Activated naive CD8-positive, alpha-beta T cell (primary cell): Measurements from ENCODE around the gene NCOA3.
"Not testable (repeated sequence)": the region's sequence is repeated elsewhere in the genome, so short reads cannot be mapped to it uniquely, and the experiment has no call there.

ENCODE experiments used
- H3K27ac Mint-ChIP-seq: one replicate; pipeline ENCODE4 v1.8.0; 2021; ENCODE audit warnings: mixed read lengths
- H3K27me3 Mint-ChIP-seq: one replicate; pipeline ENCODE4 v1.8.0; 2021; ENCODE audit warnings: mixed read lengths
- H3K36me3 Mint-ChIP-seq: one replicate; pipeline ENCODE4 v1.8.0; 2021; ENCODE audit warnings: mixed read lengths
- H3K4me1 Mint-ChIP-seq: one replicate; pipeline ENCODE4 v1.8.0; 2021; ENCODE audit warnings: low read depth, mixed read lengths
- H3K4me3 Mint-ChIP-seq: one replicate; pipeline ENCODE4 v1.8.0; 2021; ENCODE audit warnings: mild to moderate bottlenecking, mixed read lengths
- H3K9me3 Mint-ChIP-seq: one replicate; pipeline ENCODE4 v1.8.0; 2021; ENCODE audit warnings: low read depth, mixed read lengths

The NCOA3 gene

DNA sequence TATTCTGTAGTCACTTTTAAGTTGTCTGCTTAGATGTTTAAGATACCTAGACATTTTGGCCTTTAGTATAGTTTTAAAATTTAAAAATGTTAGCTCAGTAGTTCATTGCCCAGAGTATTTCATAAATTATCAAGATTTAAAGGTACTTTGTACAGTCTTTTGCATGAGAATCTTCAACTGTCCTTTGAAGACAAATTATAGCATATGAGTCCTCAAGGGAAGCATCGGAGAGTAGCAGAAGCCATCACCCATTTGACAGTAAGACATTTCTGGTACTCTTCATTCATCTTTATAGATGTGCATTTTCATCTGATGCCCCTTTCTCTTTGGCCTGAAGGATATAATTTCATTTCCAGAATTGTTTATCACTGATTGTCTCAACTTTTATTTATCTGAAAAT lies 89.5 kb downstream of the NCOA3 start:
- Mint-ChIP-seq H3K4me1 (peaks cover 48% of the 10 kb centered on the region), H3K9me3 (no peaks in the 10 kb centered on the region), H3K27me3 (no peaks in the 10 kb centered on the region), H3K36me3 (peaks cover 18% of the 10 kb centered on the region), H3K27ac (peak overlapping the region; percentile 47), H3K4me3 (no peak overlapping the region)

DNA sequence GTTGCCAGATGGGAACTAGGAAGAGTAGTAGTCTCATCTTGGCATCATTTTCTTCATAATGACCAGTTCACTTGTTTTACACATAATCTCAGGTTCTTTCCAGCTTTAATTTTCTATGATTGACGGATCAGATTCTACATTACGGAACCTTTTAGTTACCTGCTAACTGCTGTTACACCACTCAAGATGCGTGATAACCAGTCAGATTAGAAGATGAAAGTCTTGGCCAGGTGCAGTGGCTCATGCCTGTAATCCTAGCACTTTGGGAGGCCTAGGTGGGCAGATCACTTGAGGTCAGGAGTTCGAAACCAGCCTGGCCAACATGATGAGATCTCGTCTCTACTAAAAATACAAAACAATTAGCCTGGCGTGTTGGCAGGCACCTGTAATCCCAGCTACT lies 92.5 kb downstream of the NCOA3 start:
- H3K9me3 Mint-ChIP-seq: no peaks in the 10 kb centered on the region
- peak overlapping the region; percentile 34 for H3K27ac Mint-ChIP-seq
- H3K4me1 Mint-ChIP-seq: peaks cover 45% of the 10 kb centered on the region
- no peak overlapping the region for H3K4me3 Mint-ChIP-seq
- H3K27me3 Mint-ChIP-seq: no peaks in the 10 kb centered on the region
- peaks cover 18% of the 10 kb centered on the region for H3K36me3 Mint-ChIP-seq

DNA sequence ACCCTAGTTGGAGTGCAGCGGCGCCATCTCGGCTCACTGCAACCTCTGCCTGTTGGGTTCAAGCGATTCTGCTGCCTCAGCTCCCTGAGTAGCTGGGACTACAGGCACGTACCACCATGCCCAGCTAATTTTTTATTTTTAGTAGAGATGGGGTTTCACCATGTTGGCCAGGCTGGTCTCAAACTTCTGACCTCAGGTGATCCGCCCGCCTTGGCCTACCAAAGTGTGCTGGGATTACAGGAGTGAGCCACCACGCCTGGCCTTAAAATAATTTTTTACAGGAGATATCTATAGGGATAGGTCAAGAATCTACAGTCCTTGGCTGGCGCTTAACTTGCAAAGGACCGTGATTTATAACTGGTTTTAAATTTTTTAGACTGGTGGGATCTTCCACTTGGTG lies 93.5 kb downstream of the NCOA3 start:
- not testable (repeated sequence) for H3K27ac Mint-ChIP-seq, H3K27me3 Mint-ChIP-seq, H3K9me3 Mint-ChIP-seq, H3K4me3 Mint-ChIP-seq
- Mint-ChIP-seq H3K36me3 (peaks cover 18% of the 10 kb centered on the region), H3K4me1 (peaks cover 48% of the 10 kb centered on the region)

DNA sequence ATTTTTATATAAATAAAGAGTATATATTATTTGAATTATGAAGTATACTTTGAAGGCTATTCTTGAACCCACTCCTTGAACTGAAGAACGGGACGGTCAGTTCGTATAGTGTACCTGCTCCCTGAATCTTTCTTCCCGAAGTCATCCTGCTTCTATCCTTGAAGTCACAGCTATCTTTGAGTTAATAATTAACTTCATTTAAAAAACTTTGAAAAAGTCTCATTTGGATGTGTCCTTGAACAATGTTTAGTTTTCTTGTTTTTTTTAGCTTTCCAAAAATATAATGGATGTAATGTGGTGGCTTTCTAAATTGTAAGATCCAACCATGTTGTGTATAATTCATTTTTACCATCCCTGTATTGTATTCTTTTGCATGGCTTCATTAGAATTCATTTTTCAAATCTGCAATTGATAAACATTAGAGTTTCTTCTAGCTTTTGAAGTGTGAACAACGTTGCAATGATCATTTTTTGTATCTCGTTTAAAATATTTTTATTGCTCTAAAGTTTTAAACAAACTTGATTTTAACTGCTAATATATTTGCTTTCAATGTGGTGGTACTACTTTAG lies 94.4 kb downstream of the NCOA3 start:
- H3K9me3 Mint-ChIP-seq: no peaks in the 10 kb centered on the region
- H3K4me1 Mint-ChIP-seq: peaks cover 47% of the 10 kb centered on the region
- H3K4me3 Mint-ChIP-seq: no peak overlapping the region
- peaks cover 21% of the 10 kb centered on the region for H3K36me3 Mint-ChIP-seq
- H3K27ac Mint-ChIP-seq: no peak overlapping the region
- no peaks in the 10 kb centered on the region for H3K27me3 Mint-ChIP-seq

DNA sequence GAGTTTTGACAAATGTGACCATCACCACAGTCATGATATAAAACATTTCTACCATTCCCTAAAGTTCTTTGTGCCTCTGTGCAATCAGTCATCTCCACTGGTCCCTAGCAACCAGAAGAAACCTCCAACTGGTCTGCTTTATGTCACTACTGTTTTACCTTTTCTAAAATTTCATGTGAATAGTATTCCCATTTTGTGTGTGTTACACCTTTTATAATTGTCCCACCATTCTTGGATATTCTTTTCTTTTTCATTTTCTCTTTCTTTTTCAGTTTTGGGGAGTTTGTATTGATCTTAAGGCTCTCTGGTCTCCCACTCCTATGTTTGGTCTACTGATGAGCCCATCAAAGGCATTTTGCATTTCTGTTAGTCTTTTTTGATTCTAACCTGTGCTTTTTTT lies 95.4 kb downstream of the NCOA3 start:
- no peak overlapping the region for H3K27ac Mint-ChIP-seq

DNA sequence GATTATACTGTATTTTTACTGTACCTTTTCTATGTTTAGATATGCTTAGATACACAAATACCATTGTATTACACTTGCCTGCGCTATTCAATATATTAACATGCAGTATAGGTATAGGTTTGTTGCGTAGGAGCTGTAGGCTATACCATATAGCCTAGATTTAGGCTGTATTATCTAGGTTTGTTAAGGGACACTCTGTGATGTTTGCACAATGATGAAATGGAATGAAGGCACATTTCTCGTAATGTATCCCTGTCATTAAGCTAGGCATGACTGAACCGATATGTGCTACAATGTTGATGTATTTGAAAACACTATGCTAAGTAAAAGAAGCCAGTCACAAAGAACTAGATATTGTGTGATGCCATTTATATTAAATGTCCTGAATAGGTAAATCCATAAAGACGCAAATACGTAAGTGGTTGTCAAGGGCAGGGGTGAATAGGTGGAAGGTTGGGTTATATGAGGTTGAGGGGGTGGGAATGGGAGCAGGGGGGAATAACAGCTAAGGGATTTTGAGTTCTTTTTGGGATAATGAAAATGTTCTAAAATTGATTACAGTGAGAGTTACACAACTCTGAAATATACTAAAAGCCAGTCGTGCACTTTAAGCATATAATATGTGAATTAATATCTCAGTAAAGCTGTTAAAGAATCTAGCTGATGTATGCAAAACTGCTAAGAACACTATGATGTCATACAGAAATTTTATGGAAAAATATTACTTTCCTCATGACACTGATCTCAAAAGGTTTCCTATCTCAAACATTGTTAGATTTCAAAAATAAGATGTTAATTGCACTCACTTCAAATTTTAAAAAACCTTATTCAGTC lies 97.4 kb downstream of the NCOA3 start:
- Mint-ChIP-seq H3K4me1 (peaks cover 57% of the 10 kb centered on the region), H3K27ac (no peak overlapping the region), H3K9me3 (no peaks in the 10 kb centered on the region), H3K27me3 (no peaks in the 10 kb centered on the region), H3K4me3 (no peak overlapping the region), H3K36me3 (peaks cover 27% of the 10 kb centered on the region)

More for the DNA sequence above, 95.4 kb downstream of the NCOA3 start:
- Mint-ChIP-seq H3K27me3 (no peaks in the 10 kb centered on the region), H3K9me3 (no peaks in the 10 kb centered on the region), H3K4me1 (peaks cover 45% of the 10 kb centered on the region), H3K4me3 (no peak overlapping the region), H3K36me3 (peaks cover 21% of the 10 kb centered on the region)

DNA sequence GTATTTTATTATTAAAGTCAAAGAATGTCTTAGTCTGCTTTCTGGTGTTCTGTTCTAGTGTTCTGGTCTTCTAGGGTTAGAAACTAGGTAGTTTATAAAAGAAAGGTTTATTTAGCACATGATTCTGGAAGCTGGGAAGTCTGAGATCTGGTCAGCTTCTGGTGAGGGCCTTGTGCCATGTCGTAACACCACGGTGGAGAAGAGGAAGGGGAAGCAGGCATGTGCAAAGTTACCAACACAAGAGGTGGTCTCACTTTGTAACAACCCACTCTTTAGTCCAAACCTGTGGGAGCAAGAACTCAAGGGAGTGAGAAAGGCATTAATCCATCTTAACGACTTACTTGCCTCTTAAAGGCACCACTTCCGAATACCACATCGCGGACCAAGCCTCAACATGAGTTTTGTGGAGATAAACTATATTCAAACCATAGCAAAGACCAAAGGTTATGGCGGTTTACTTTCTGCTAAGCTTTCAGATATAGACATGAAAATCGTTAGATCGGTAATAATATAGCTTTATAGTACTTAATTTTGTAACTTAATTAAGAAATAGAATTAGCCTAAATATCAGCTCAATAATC lies 99.4 kb downstream of the NCOA3 start:
- no peaks in the 10 kb centered on the region for H3K9me3 Mint-ChIP-seq
- no peak overlapping the region for H3K4me3 Mint-ChIP-seq
- peaks cover 68% of the 10 kb centered on the region for H3K4me1 Mint-ChIP-seq
- no peaks in the 10 kb centered on the region for H3K27me3 Mint-ChIP-seq
- H3K36me3 Mint-ChIP-seq: peaks cover 31% of the 10 kb centered on the region
- H3K27ac Mint-ChIP-seq: peak overlapping the region; percentile 61

DNA sequence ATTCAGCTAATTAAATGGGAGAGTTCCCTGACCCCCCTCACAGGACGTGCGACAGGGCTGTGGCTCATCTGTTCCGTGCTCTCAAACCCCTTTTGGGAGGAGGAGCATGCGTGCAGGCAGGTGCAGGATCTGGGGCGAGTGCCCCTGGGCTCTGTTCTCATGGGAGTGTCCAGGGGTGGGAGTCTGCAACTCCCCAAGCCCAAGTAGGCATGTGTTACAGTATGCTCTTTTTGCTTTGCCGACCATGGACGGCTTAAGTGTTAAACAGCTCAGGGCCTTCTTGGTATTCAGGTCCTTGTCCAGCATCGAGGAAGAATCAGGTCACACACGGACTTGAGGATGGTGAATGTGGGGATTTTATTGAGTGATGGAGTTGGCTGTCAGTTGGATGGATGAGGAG lies 101.6 kb downstream of the NCOA3 start:
- H3K27me3 Mint-ChIP-seq: no peaks in the 10 kb centered on the region
- peaks cover 79% of the 10 kb centered on the region for H3K4me1 Mint-ChIP-seq
- H3K36me3 Mint-ChIP-seq: peaks cover 31% of the 10 kb centered on the region
- peak overlapping the region; percentile 46 for H3K4me3 Mint-ChIP-seq
- peak overlapping the region; percentile 89 for H3K27ac Mint-ChIP-seq
- no peaks in the 10 kb centered on the region for H3K9me3 Mint-ChIP-seq

DNA sequence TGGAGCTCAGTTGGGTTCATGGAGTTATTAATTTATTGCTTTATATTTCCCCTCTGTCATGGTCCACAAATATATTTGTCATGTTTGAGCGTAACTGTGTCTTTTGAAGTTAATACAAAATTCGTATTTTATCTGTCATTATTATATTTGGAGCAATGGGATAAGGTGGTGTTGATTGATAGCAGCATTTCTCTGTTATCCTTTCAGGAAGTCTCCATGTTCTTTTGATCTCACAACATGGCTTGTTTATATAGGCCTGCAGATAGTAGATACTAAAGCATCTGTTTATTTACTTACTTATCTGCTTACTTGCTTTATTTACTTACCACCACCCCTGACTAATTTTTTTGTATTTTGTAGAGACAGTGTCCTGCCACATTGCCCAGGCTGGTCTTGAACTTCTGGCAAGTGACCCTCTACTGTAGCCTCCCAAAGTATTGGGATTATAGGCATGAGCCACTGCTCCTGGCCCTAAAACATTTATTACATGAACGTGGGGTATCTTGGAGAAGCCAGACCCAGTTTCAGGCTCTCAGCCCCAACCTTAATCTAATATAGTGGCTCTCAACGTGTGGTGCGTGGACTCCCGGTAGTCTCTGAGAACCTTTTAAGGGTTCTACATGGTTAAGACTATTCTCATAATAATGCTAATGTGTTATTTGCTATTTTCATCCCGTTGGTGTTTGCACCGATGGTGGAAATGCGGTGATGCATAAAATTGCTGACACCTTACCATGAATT lies 104.2 kb downstream of the NCOA3 start:
- H3K4me3 Mint-ChIP-seq: peak overlapping the region; percentile 72
- H3K9me3 Mint-ChIP-seq: no peaks in the 10 kb centered on the region
- peaks cover 31% of the 10 kb centered on the region for H3K36me3 Mint-ChIP-seq
- peaks cover 89% of the 10 kb centered on the region for H3K4me1 Mint-ChIP-seq
- H3K27ac Mint-ChIP-seq: peak overlapping the region; percentile 93
- no peaks in the 10 kb centered on the region for H3K27me3 Mint-ChIP-seq

DNA sequence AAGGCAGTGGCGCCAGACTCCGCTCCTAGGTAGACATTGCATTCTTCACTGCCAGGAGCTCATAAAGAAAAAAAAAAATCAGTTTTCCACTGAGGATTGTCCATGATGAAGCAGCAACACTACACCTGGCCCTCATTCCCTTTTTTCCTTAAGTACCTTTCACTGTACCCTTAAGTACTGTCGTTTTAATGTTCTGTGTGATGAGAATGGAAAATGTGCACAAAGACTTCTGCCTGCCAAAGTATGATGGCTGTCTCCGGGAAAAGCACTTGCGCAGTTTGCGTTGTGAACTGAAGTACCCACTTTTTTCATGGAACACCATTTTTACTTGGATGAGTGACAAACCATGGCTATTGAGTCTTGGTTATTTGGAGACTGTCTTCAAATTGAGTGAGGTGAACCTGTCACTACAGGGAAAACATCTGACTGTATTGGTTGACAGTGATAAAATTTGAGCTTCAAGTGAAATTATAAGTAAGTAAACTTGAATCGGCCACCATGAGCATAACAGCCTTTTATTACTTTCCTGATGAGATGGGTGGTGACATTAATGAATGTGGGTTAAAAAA lies 104.8 kb downstream of the NCOA3 start:
- H3K4me3 Mint-ChIP-seq: peak overlapping the region; percentile 72
- peaks cover 91% of the 10 kb centered on the region for H3K4me1 Mint-ChIP-seq
- peak overlapping the region; percentile 93 for H3K27ac Mint-ChIP-seq
- no peaks in the 10 kb centered on the region for H3K27me3 Mint-ChIP-seq
- peaks cover 27% of the 10 kb centered on the region for H3K36me3 Mint-ChIP-seq
- no peaks in the 10 kb centered on the region for H3K9me3 Mint-ChIP-seq

DNA sequence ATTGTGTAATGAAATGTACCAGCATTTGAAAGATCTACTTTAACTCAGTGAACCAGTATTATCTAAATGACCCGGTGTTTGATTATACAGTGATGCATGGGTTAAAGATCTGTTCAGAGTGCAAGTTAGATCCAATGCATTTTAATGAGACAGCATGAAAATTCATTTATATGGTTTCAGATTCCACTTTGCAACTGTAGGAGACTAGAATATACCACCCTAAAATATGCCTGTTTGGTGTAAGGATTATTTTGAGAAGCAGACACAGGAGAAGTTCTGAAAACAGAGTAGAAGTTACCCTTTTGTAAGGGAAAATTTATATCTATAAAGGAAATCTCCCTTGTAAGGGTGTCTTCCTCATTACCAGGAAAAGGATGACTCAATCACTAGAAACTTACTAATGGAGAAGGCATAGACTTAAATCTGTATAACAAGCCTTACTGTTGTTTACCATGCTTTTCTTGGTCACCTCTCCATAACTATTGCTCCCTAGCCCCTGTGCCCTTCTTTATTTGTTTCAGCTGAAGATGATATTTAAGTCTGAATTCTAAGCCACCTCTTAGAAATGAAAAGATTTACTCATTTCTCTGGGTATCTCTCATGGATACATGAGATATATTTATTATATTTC lies 105.4 kb downstream of the NCOA3 start:
- H3K4me1 Mint-ChIP-seq: peaks cover 90% of the 10 kb centered on the region
- no peaks in the 10 kb centered on the region for H3K27me3 Mint-ChIP-seq
- peak overlapping the region; percentile 72 for H3K4me3 Mint-ChIP-seq
- no peaks in the 10 kb centered on the region for H3K9me3 Mint-ChIP-seq
- peaks cover 24% of the 10 kb centered on the region for H3K36me3 Mint-ChIP-seq
- peak overlapping the region; percentile 93 for H3K27ac Mint-ChIP-seq

DNA sequence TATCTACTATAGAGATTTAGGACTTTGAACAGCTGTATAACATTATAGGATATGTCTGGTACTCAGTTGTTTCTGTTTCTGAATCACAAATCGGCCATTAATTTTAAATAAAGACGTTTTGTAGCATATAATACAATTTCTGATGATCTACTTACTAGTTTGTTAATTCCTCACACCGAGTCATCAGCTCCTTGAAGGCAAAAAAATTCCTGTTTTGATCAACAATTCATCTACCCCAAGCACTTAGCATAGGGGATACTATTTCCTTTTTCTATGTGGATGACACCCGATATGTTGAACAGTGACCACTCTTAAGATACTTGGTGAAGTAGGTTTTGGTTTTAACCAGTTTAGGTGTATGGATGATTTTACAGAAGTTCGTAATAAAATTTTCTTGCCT lies 107.3 kb downstream of the NCOA3 start:
- H3K27ac Mint-ChIP-seq: peak overlapping the region; percentile 85
- H3K36me3 Mint-ChIP-seq: peaks cover 19% of the 10 kb centered on the region
- peak overlapping the region; percentile 48 for H3K4me3 Mint-ChIP-seq
- peaks cover 86% of the 10 kb centered on the region for H3K4me1 Mint-ChIP-seq
- no peaks in the 10 kb centered on the region for H3K9me3 Mint-ChIP-seq
- no peaks in the 10 kb centered on the region for H3K27me3 Mint-ChIP-seq

DNA sequence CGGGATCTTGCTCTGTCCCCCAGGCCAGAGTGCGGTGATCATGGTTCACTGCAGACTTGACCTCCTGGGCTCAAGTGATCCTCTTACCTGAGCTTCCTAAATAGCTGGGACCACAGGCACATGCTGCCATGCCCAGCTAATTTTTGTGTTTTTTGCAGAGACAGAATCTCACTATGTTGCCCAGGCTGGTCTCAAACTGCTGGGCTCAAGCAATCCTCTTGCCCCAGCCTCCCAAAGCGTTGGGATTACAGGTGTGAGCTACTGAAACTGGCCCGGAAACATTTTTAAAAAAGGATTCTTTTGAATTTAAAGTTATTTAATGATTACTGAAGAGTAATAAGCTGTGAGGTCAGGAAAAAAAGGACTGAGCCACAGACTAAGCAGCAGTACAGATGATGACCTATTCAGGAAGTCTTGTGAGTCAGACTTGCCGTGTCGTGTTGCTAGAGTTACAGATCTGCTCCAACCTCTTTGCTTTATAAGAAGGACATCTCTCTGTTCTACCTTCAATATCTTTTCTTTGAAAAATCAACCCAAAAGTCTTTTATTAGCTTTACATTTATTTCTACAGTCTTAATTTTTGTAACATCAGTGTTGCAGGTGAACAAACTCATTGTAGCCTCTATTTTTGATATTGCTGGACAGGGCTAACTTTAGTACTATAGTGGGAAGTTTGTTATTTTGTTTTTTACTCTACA lies 108.7 kb downstream of the NCOA3 start:
- H3K4me3 Mint-ChIP-seq: peak overlapping the region; percentile 86
- H3K9me3 Mint-ChIP-seq: no peaks in the 10 kb centered on the region
- no peaks in the 10 kb centered on the region for H3K27me3 Mint-ChIP-seq
- H3K4me1 Mint-ChIP-seq: peaks cover 87% of the 10 kb centered on the region
- H3K27ac Mint-ChIP-seq: peak overlapping the region; percentile 97
- peaks cover 17% of the 10 kb centered on the region for H3K36me3 Mint-ChIP-seq

DNA sequence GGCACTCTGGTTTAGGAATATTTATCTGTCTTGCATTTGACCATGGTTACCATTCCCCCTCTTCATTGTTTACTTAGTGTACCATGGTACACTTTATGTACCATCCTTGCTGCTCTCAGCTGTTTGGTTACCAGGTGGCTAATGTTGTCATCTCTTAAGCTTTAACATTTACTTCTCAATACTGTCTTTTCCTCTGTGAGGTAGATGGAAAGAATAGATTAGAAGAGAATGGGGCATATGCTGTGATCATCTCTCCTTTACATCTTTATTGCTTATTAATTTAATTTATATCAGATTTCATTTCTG lies 109.2 kb downstream of the NCOA3 start:
- Mint-ChIP-seq H3K4me3 (peak overlapping the region; percentile 86), H3K4me1 (peaks cover 84% of the 10 kb centered on the region), H3K9me3 (no peaks in the 10 kb centered on the region), H3K27me3 (no peaks in the 10 kb centered on the region), H3K36me3 (peaks cover 14% of the 10 kb centered on the region), H3K27ac (peak overlapping the region; percentile 97)
